Testis (tissue), 2 donors: ENCODE data around the gene ABRAXAS1.

ENCODE experiments used
- CTCF ChIP-seq, 3 experiments: fragments of 450-650 bp in 2 of 3; fragments of 200-600 bp in 1 of 3; sonication (generic) in 1 of 3; IDR thresholded peaks; one replicate each; pipeline ENCODE4 v1.5.1; 2016 to 2019; ENCODE audit warnings: antibody characterized with exemption in 3 of 3, mild to moderate bottlenecking in 2 of 3, moderate library complexity in 1 of 3
- POLR2A ChIP-seq: fragments of 450-650 bp; IDR thresholded peaks from one replicate; pipeline ENCODE4 v1.6.1; 2017; ENCODE audit warnings: antibody characterized with exemption, mild to moderate bottlenecking, moderate library complexity

- TF ChIP-seq CTCF (IDR thresholded peaks at IDR 0.05), result no peak
- TF ChIP-seq POLR2A, result no peak
Observed at GRCh38 chr4:83489711-83490326, 4.9 kb upstream of the ABRAXAS1 start.
